HepG2 (cell line): ENCODE measurements around the gene TMEM107. TPM values are rescaled to one million over a fixed set of nuclear protein-coding genes. Genes with fewer than 3 reads are reported as not detected.

ENCODE experiments used
- CAMTA2 ChIP-seq: sonication (generic); formaldehyde crosslinking; IDR thresholded peaks from 2 replicates; pipeline ENCODE4 v1.4.0; 2020; ENCODE audit warnings: mild to moderate bottlenecking, missing genetic modification reagents, borderline replicate concordance
- FOSL2 ChIP-seq: sonication (generic); formaldehyde crosslinking; IDR thresholded peaks from 2 replicates; pipeline ENCODE4 v1.4.0; 2020; ENCODE audit warnings: missing genetic modification reagents
- SP5 ChIP-seq: IDR thresholded peaks from 2 replicates; pipeline ENCODE4 v1.6.1; 2016; ENCODE audit warnings: low read depth, borderline replicate concordance
- TAF15 ChIP-seq: fragments of 200-400 bp; formaldehyde crosslinking; IDR thresholded peaks from one replicate; pipeline ENCODE4 v1.6.1; 2018; ENCODE audit warnings: mild to moderate bottlenecking, low read depth, low read length; ENCODE audit not compliant: poor library complexity, severe bottlenecking
- ZFP36L2 ChIP-seq: sonication (generic); formaldehyde crosslinking; IDR thresholded peaks from 2 replicates; pipeline ENCODE4 v1.4.0; 2020; ENCODE audit warnings: missing genetic modification reagents
- ZNF205 ChIP-seq: IDR thresholded peaks from 2 replicates; pipeline ENCODE4 v1.6.1; 2018; ENCODE audit warnings: missing biosample characterization, missing genetic modification reagents
- ZNF264 ChIP-seq: sonication (generic); formaldehyde crosslinking; IDR thresholded peaks from 2 replicates; pipeline ENCODE4 v1.4.0; 2020; ENCODE audit warnings: missing genetic modification reagents
- ZNF3 ChIP-seq: IDR thresholded peaks from 2 replicates; pipeline ENCODE4 v1.7.0; 2017; ENCODE audit warnings: inconsistent platforms
- ZNF768 ChIP-seq: sonication (generic); formaldehyde crosslinking; IDR thresholded peaks from 2 replicates; pipeline ENCODE4 v1.4.0; 2020; ENCODE audit warnings: missing genetic modification reagents
- ZNF788 ChIP-seq: sonication (generic); formaldehyde crosslinking; IDR thresholded peaks from 2 replicates; pipeline ENCODE4 v1.5.0; 2020; ENCODE audit warnings: mild to moderate bottlenecking, missing genetic modification reagents, borderline replicate concordance
- polyA plus RNA-seq, 8 experiments: library from polyadenylated mRNA; depleted of rRNA in 3 of 8; stranded (reverse) in 7 of 8; unstranded in 1 of 8; fragments of >200 nt; fragmentation: Illumina TruSeq in 4 of 8; extraction: Trizol in 4 of 8; gene quantifications; 2 replicates each; pipeline versions ENCODE4 v1.2.1 to v1.2.3, GENCODE V29; 2011 to 2016; ENCODE audit warnings: low read depth in 4 of 8, missing spikeins in 1 of 8, mixed read lengths in 1 of 8; ENCODE audit not compliant: insufficient read depth in 1 of 8
- total RNA-seq, 5 experiments: library from RNA; depleted of rRNA; stranded (reverse); fragments of >200 nt; fragmentation: Illumina TruSeq; extraction: Trizol; gene quantifications; 2 replicates each; pipeline ENCODE4 v1.2.3, GENCODE V29; 2016; ENCODE audit warnings: low read depth in 1 of 5
- TF ChIP-seq, protein P1 (sequence below): sonication (generic); formaldehyde crosslinking; IDR thresholded peaks from 2 replicates; pipeline ENCODE4 v1.8.1; 2023; ENCODE audit warnings: mild to moderate bottlenecking, moderate library complexity, missing genetic modification reagents
- TF ChIP-seq, protein P2 (sequence below): IDR thresholded peaks from 2 replicates; pipeline ENCODE4 v1.6.1; 2018; ENCODE audit warnings: missing genetic modification reagents, mild to moderate bottlenecking, missing compliant biosample characterization
- TF ChIP-seq, protein P3 (sequence below): sonication (generic); formaldehyde crosslinking; IDR thresholded peaks from 2 replicates; pipeline ENCODE4 v1.5.0; 2020; ENCODE audit warnings: mild to moderate bottlenecking, missing genetic modification reagents, borderline replicate concordance
- TF ChIP-seq, protein P4 (sequence below): sonication (generic); formaldehyde crosslinking; IDR thresholded peaks from 2 replicates; pipeline ENCODE4 v1.5.0; 2020; ENCODE audit warnings: missing genetic modification reagents
- TF ChIP-seq, protein P5 (sequence below): IDR thresholded peaks from 2 replicates; pipeline ENCODE4 v1.6.1; 2016; ENCODE audit warnings: low read depth
- TF ChIP-seq, protein P6 (sequence below): sonication (generic); formaldehyde crosslinking; IDR thresholded peaks from 2 replicates; pipeline ENCODE4 v1.5.1; 2020; ENCODE audit warnings: mild to moderate bottlenecking, missing genetic modification reagents, moderate library complexity

TMEM107 gene
- total and polyA plus RNA-seq, 2 of the 13 experiments (the other 11 are each of a cell fraction or from before 2014, with no cell fraction given) = 7.2 to 15.3 TPM

DNA sequence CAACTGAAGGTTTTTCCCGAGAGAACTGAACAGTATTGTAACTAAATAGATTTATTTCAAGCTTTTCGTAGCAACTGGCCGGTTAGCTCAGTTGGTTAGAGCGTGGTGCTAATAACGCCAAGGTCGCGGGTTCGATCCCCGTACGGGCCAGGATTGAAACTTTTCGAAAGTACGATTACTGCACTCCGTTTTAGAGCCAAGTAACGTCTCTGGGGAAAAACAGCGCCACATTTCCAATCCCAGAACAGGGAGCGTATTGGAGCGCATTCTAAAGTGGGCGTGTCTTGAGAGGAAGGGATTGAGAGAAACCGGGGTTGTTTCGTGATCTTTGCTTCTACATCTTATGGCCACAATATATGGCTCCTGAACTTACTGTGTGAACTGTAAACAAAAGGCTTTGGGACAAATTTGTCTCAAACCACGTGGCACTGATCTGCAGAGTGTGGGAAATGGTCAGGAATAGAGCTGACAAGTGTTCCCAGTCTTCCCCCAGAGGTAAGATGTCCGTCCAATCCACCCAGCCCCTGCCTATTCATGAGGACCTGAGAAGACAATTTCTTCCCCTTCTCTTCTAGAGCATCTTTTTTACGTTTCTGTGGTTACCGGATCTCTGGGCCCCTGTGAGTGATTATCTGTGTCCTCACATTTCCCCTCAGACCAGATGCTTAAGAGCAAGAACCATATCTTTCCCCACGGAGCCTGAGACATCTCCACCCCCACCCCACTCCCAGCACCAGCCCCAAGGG is 11.5 kb upstream of the TMEM107 start (continued):
- no peak for TF ChIP-seq ZNF768 (CRISPR knock-in tag)
- TF ChIP-seq ZNF264 (CRISPR knock-in tag) = peak; percentile 12; the same call in 1 of the 2 replicates
- TF ChIP-seq, protein P1, sequence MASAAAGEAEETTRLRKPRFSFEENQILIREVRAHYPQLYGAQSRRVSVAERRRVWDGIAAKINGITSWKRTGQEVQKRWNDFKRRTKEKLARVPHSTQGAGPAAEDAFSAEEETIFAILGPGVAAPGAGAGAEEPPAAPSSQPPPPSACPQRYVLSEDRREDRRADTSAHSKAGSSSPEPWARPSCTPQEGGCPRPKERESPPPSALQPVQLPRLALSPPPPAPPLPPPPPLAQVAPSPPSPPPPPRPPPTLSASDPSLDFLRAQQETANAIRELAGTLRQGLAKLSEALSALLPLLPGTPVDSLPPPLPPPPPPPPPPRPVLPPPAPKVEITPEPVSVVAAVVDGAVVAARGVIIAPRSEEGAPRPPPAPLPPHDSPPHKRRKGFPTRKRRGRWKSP (CRISPR knock-in tag) = peak; percentile 96
- TF ChIP-seq ZNF3 (CRISPR knock-in tag) = no peak
- peak; percentile 80; the same call in 1 of the 2 replicates for TF ChIP-seq ZNF205
- TF ChIP-seq, protein P2, sequence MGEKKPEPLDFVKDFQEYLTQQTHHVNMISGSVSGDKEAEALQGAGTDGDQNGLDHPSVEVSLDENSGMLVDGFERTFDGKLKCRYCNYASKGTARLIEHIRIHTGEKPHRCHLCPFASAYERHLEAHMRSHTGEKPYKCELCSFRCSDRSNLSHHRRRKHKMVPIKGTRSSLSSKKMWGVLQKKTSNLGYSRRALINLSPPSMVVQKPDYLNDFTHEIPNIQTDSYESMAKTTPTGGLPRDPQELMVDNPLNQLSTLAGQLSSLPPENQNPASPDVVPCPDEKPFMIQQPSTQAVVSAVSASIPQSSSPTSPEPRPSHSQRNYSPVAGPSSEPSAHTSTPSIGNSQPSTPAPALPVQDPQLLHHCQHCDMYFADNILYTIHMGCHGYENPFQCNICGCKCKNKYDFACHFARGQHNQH (CRISPR knock-in tag) = peak; percentile 76; the same call in 1 of the 2 replicates
- TF ChIP-seq ZNF788 (CRISPR knock-in tag) = peak; percentile 17; the same call in 1 of the 2 replicates
- no peak for TF ChIP-seq ZFP36L2 (CRISPR knock-in tag)
- peak; percentile 51; the same call in 1 of the 2 replicates for TF ChIP-seq SP5 (CRISPR knock-in tag)
- TF ChIP-seq, protein P3, sequence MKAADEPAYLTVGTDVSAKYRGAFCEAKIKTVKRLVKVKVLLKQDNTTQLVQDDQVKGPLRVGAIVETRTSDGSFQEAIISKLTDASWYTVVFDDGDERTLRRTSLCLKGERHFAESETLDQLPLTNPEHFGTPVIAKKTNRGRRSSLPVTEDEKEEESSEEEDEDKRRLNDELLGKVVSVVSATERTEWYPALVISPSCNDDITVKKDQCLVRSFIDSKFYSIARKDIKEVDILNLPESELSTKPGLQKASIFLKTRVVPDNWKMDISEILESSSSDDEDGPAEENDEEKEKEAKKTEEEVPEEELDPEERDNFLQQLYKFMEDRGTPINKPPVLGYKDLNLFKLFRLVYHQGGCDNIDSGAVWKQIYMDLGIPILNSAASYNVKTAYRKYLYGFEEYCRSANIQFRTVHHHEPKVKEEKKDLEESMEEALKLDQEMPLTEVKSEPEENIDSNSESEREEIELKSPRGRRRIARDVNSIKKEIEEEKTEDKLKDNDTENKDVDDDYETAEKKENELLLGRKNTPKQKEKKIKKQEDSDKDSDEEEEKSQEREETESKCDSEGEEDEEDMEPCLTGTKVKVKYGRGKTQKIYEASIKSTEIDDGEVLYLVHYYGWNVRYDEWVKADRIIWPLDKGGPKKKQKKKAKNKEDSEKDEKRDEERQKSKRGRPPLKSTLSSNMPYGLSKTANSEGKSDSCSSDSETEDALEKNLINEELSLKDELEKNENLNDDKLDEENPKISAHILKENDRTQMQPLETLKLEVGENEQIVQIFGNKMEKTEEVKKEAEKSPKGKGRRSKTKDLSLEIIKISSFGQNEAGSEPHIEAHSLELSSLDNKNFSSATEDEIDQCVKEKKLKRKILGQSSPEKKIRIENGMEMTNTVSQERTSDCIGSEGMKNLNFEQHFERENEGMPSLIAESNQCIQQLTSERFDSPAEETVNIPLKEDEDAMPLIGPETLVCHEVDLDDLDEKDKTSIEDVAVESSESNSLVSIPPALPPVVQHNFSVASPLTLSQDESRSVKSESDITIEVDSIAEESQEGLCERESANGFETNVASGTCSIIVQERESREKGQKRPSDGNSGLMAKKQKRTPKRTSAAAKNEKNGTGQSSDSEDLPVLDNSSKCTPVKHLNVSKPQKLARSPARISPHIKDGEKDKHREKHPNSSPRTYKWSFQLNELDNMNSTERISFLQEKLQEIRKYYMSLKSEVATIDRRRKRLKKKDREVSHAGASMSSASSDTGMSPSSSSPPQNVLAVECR (CRISPR knock-in tag) = peak; percentile 58; the same call in 1 of the 2 replicates
- TF ChIP-seq, protein P4, sequence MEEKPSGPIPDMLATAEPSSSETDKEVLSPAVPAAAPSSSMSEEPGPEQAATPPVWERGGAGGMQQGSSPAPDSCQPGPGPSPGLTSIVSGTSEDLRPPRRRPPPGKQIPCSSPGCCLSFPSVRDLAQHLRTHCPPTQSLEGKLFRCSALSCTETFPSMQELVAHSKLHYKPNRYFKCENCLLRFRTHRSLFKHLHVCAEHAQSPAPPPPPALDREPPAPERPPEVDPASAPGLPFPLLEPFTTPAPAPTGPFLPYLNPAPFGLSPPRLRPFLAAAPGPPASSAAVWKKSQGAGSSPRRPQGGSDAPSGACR (CRISPR knock-in tag) = 0 out of 2 replicates have a peak, but pooled peaks have one; percentile 28
- no peak for TF ChIP-seq CAMTA2 (CRISPR knock-in tag)
- TF ChIP-seq TAF15 = no peak
- TF ChIP-seq, protein P5, sequence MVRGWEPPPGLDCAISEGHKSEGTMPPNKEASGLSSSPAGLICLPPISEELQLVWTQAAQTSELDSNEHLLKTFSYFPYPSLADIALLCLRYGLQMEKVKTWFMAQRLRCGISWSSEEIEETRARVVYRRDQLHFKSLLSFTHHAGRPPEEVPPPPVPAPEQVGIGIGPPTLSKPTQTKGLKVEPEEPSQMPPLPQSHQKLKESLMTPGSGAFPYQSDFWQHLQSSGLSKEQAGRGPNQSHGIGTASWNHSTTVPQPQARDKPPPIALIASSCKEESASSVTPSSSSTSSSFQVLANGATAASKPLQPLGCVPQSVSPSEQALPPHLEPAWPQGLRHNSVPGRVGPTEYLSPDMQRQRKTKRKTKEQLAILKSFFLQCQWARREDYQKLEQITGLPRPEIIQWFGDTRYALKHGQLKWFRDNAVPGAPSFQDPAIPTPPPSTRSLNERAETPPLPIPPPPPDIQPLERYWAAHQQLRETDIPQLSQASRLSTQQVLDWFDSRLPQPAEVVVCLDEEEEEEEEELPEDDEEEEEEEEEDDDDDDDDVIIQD = peak; percentile 46; the same call in 1 of the 2 replicates
- no peak for TF ChIP-seq FOSL2 (CRISPR knock-in tag)
- TF ChIP-seq, protein P6, sequence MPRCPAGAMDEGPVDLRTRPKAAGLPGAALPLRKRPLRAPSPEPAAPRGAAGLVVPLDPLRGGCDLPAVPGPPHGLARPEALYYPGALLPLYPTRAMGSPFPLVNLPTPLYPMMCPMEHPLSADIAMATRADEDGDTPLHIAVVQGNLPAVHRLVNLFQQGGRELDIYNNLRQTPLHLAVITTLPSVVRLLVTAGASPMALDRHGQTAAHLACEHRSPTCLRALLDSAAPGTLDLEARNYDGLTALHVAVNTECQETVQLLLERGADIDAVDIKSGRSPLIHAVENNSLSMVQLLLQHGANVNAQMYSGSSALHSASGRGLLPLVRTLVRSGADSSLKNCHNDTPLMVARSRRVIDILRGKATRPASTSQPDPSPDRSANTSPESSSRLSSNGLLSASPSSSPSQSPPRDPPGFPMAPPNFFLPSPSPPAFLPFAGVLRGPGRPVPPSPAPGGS (CRISPR knock-in tag) = no peak
